OCI-LY3 (cell line): ENCODE results near the gene HMGN4.

Experiments used
- H2AFZ ChIP-seq: fragments of 200-600, 300-600 bp; shearing (Covaris generic); 2 replicates; pipeline ENCODE4 v1.6.0; 2014; ENCODE audit warnings: antibody characterized with exemption, low read depth, low read length
- H3K27ac ChIP-seq: fragments of 200-600, 300-600 bp; sonication (generic); 2 replicates; pipeline ENCODE4 v1.5.1; 2014; ENCODE audit warnings: mild to moderate bottlenecking, low read length, moderate library complexity, mixed read lengths
- H3K27me3 ChIP-seq: fragments of 200-600, 300-600 bp; sonication (generic); 2 replicates; pipeline ENCODE4 v1.6.1; 2014; ENCODE audit warnings: low read depth, low read length, mixed read lengths
- H3K36me3 ChIP-seq: fragments of 200-600, 300-600 bp; sonication (generic); replicated peaks from 2 replicates; pipeline ENCODE3; 2014; ENCODE audit warnings: low read depth, low read length, mixed read lengths
- H3K4me1 ChIP-seq: fragments of 300-600, 200-600 bp; sonication (generic); 2 replicates; pipeline ENCODE4 v1.6.1; 2014; ENCODE audit warnings: low read length, mixed read lengths
- H3K4me2 ChIP-seq: fragments of 200-600, 300-600 bp; sonication (generic); 2 replicates; pipeline ENCODE4 v1.6.1; 2014; ENCODE audit warnings: low read length, mixed read lengths
- H3K4me3 ChIP-seq: fragments of 300-600, 200-600 bp; sonication (generic); 2 replicates; pipeline ENCODE4 v1.5.1; 2014; ENCODE audit warnings: antibody characterized with exemption, mild to moderate bottlenecking, low read length, moderate library complexity
- H3K79me2 ChIP-seq: fragments of 300-600, 200-600 bp; shearing (Covaris generic); 2 replicates; pipeline ENCODE4 v1.6.1; 2014; ENCODE audit warnings: mild to moderate bottlenecking, low read length, mixed read lengths
- H3K9ac ChIP-seq: fragments of 300-600, 200-600 bp; shearing (Covaris generic); 2 replicates; pipeline ENCODE4 v1.6.0; 2014; ENCODE audit warnings: mild to moderate bottlenecking, low read length, moderate library complexity
- H3K9me3 ChIP-seq: fragments of 200-600, 300-600 bp; shearing (Covaris generic); 2 replicates; pipeline ENCODE4 v1.6.1; 2014; ENCODE audit warnings: low read length, mixed read lengths; ENCODE audit not compliant: insufficient read depth
- H4K20me1 ChIP-seq: fragments of 200-600, 300-600 bp; sonication (generic); 2 replicates; pipeline ENCODE4 v1.6.1; 2016; ENCODE audit warnings: low read length, mixed read lengths; ENCODE audit not compliant: insufficient read depth
- EZH2phosphoT487 ChIP-seq: fragments of 200-600 bp; shearing (Covaris generic); IDR thresholded peaks from 2 replicates; pipeline ENCODE4 v1.6.1; 2018; ENCODE audit warnings: antibody characterized with exemption, mixed run types, low read depth
- TF ChIP-seq, protein P1 (sequence below): fragments of 200-600, 300-600 bp; sonication (generic); IDR thresholded peaks from 2 replicates; pipeline ENCODE4 v1.5.1; 2014; ENCODE audit warnings: antibody characterized with exemption, low read length, low read depth

HMGN4 gene

DNA sequence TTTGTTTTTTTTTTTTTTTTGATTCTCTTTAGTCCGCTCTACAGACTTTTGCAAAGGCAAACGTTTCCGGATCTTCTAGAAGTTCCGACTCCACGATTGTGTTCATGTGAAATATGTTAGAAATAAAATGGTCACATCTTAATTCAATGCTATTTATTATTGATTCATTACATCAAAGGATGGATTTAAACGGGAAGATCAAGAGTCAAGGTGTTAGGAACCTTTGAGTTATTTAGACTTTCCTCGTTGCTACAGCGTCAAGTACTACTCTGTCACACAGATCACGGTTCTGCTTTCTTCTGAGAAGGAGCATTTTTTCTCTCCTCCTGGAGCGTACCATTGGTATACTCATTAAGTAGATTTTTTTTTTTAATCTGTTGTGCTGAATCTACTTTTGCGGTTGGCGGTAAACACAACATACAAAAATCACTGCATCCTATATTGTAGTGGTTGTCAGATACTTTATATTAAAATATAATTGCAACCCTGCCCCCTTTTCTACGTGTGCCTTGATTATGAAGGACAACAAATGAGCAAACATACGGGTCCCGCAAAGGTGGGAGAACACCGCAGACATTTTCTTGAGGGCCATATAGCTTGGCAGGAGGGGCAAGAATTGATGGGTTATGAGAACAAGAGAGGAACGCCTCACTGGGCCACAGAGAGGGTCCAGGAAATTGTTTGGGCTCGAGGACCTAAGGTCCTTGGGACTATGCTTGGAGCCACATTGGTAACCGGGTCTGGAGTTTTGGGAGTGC is 17.5 kb downstream of the HMGN4 start:
- Histone ChIP-seq H3K79me2 (no peaks in the 10 kb centered on the region), H2AFZ (peak overlapping the region; percentile 70), H3K4me2 (peak overlapping the region; percentile 98), H3K9ac (peak overlapping the region; percentile 84), H3K27ac (peak overlapping the region; percentile 100), H3K4me1 (peaks cover 59% of the 10 kb centered on the region), H4K20me1 (no peaks in the 10 kb centered on the region), H3K4me3 (peak overlapping the region; percentile 84), H3K9me3 (no peaks in the 10 kb centered on the region), H3K36me3 (no peaks in the 10 kb centered on the region), H3K27me3 (no peaks in the 10 kb centered on the region)
- TF ChIP-seq, protein P1, sequence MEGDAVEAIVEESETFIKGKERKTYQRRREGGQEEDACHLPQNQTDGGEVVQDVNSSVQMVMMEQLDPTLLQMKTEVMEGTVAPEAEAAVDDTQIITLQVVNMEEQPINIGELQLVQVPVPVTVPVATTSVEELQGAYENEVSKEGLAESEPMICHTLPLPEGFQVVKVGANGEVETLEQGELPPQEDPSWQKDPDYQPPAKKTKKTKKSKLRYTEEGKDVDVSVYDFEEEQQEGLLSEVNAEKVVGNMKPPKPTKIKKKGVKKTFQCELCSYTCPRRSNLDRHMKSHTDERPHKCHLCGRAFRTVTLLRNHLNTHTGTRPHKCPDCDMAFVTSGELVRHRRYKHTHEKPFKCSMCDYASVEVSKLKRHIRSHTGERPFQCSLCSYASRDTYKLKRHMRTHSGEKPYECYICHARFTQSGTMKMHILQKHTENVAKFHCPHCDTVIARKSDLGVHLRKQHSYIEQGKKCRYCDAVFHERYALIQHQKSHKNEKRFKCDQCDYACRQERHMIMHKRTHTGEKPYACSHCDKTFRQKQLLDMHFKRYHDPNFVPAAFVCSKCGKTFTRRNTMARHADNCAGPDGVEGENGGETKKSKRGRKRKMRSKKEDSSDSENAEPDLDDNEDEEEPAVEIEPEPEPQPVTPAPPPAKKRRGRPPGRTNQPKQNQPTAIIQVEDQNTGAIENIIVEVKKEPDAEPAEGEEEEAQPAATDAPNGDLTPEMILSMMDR = no peak
- TF ChIP-seq EZH2phosphoT487 = no peak

DNA sequence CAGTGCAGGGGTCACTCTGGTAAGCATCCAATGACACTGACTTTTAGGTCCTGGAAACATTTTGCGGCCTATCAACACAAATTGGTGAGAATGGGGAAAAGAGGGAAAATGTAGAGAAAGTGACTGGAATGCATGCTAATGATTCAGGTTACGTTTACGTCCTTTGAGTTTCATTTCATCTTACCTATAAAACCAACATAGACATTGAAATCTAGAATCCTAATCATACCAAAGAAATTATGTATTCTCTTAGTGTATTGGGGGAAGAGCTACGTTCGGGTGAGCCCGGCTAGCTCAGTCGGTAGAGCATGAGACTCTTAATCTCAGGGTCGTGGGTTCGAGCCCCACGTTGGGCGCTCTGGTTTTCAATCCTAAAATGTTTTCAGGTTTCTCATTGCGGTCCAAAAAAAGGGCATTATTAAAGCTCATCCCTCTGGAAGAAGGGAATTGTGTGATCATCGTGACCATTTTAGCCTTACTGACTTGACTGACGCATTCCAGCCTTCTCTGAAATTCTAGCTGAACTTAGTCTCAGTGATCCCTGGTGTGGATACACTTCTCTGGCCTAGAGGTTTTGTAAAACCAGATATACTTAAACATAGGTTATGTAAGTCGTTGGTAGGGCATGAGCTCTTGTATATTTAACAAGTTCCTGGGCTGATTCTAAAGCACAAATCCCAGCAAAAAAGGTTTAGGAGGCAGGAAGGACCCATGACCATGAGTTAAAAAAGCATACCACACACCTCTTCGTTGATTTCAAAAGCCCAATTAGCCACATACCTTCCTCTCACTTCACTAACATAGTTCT is 18.3 kb downstream of the HMGN4 start:
- Histone ChIP-seq H3K4me2 (peak overlapping the region; percentile 98), H2AFZ (peak overlapping the region; percentile 70; the same call in 1 of the 2 replicates)

DNA sequence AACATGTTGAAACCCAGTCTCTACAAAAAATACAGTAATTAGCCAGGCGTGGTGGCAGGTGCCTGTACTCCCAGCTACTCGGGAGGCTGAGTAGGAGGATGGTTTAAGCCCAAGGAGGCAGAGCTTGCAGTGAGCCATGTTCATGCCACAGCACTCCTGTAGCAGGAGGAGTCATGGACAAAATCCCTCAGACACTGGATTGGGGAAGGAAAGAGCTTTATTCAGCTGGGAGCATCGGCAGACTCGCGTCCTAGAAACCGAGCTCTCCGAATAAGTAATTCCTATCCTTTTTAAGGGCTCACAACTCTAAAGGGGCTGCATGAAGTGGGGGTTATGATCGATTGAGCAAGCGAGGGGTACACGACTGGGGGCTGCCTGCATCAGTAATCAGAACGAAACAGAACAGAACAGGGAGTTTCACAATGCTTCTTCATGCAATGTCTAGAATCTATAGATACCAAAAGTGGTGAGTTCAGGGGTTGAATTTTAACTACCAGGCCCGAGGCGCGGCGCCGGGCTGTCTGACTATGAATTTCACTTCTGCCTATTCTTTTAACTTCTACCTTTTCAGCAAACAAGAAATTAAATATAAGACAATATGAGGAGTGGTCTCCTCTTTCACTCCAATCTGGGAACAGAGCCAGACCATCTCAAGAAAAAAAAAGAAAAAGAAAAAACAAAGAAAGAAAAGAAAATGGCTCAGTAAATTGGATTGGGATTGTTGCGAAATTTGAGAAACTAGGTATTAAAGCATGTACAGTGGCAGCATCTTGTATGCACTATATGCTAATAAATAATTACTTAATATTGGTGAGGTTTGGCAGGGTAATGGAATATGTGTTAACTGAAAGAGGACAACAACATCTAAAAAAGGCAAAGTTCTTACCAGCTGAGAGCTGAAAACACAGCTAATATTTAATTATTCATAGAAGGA is 23.6 kb downstream of the HMGN4 start:
- H3K79me2 ChIP-seq = no peaks in the 10 kb centered on the region
- peak overlapping the region; percentile 97 for H3K9ac ChIP-seq
- H3K4me2 ChIP-seq = peak overlapping the region; percentile 94
- no peaks in the 10 kb centered on the region for H4K20me1 ChIP-seq
- no peaks in the 10 kb centered on the region for H3K9me3 ChIP-seq
- peak overlapping the region; percentile 73 for H3K4me3 ChIP-seq
- no peaks in the 10 kb centered on the region for H3K36me3 ChIP-seq
- H3K4me1 ChIP-seq = peaks cover 67% of the 10 kb centered on the region
- no peaks in the 10 kb centered on the region for H3K27me3 ChIP-seq
- TF ChIP-seq EZH2phosphoT487 = no peak
- H3K27ac ChIP-seq = peak overlapping the region; percentile 100
- H2AFZ ChIP-seq = no peak overlapping the region

More for the DNA sequence above, 18.3 kb downstream of the HMGN4 start:
- peaks cover 65% of the 10 kb centered on the region for H3K4me1 ChIP-seq
- H3K9ac ChIP-seq = peak overlapping the region; percentile 84
- peak overlapping the region; percentile 100 for H3K27ac ChIP-seq
- no peaks in the 10 kb centered on the region for H3K36me3 ChIP-seq
- H3K79me2 ChIP-seq = no peaks in the 10 kb centered on the region
- H3K9me3 ChIP-seq = no peaks in the 10 kb centered on the region
- no peaks in the 10 kb centered on the region for H4K20me1 ChIP-seq
- peak overlapping the region; percentile 84 for H3K4me3 ChIP-seq
- TF ChIP-seq EZH2phosphoT487 = no peak
- TF ChIP-seq, protein P1 = no peak
- H3K27me3 ChIP-seq = no peaks in the 10 kb centered on the region

DNA sequence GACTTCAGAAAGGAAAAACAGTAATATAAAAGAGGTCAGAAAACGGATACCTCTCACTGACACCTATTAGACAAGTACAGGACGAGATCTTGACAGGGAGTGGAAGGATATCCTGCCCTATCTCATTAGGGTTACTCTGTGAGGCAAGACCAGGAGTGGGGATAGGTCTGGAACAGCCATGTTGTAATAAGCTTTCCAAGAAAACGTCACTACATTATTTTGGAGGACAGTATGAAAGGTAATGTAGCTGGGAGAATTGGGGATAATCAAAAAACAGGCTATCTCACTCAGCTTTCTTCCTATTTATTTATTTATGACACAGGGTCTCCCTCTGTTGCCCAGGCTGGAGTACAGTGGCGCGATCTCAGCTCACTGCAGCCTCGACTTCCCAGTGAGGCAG is 25.3 kb downstream of the HMGN4 start:
- peak overlapping the region; percentile 97 for H2AFZ ChIP-seq
- H4K20me1 ChIP-seq = no peaks in the 10 kb centered on the region
- H3K27ac ChIP-seq = peak overlapping the region; percentile 100
- H3K4me3 ChIP-seq = no peak overlapping the region
- H3K36me3 ChIP-seq = no peaks in the 10 kb centered on the region
- TF ChIP-seq, protein P1 = no peak
- TF ChIP-seq EZH2phosphoT487 = no peak
- H3K4me1 ChIP-seq = peaks cover 51% of the 10 kb centered on the region
- H3K27me3 ChIP-seq = no peaks in the 10 kb centered on the region
- H3K9ac ChIP-seq = peak overlapping the region; percentile 74; the same call in 1 of the 2 replicates
- no peaks in the 10 kb centered on the region for H3K9me3 ChIP-seq
- H3K79me2 ChIP-seq = no peaks in the 10 kb centered on the region
- peak overlapping the region; percentile 32 for H3K4me2 ChIP-seq
